Tibial artery (tissue), 4 donors: ENCODE data around the gene SPATA2.

Experiments used
- DNase-seq, 2 donors: peaks; one replicate each; pipeline ENCODE4 v3.0.0-alpha.2; 2019
- H3K27ac ChIP-seq, 2 donors: fragments of 200-600 bp; sonication (generic) in 1 of 2; 1 replicate in 1 of 2; 2 replicates in 1 of 2; pipeline ENCODE4 v1.5.1; 2018 to 2019; ENCODE audit warnings: mild to moderate bottlenecking in 1 of 2
- H3K27me3 ChIP-seq, 2 donors: fragments of 200-600 bp; sonication (generic) in 1 of 2; one replicate each; pipeline versions ENCODE4 v1.5.1 to v1.6.0; 2016 to 2019
- H3K36me3 ChIP-seq, 3 donors: fragments of 200-600 bp; sonication (generic) in 2 of 3; one replicate each; pipeline ENCODE4 v1.5.1; 2016 to 2019; ENCODE audit warnings: mild to moderate bottlenecking in 2 of 3
- H3K4me1 ChIP-seq, 4 donors: fragments of 200-600 bp; sonication (generic) in 2 of 4; 1 replicate in 3 of 4; 2 replicates in 1 of 4; pipeline ENCODE4 v1.5.1; 2016 to 2019
- H3K4me3 ChIP-seq, 2 donors: fragments of 200-600 bp; sonication (generic) in 1 of 2; 1 replicate in 1 of 2; 2 replicates in 1 of 2; pipeline ENCODE4 v1.5.1; 2018 to 2019; ENCODE audit warnings: mild to moderate bottlenecking in 2 of 2
- H3K9me3 ChIP-seq, 3 donors: fragments of 200-600 bp; sonication (generic) in 1 of 3; one replicate each; pipeline ENCODE4 v1.5.1; 2016 to 2019
- intact Hi-C: fragments of 100-400 bp; cut with DNase I; formaldehyde crosslinking; loops from one replicate; pipeline ENCODE4 v1.15.0; 2023; ENCODE audit warnings: low total_unique reads
- TF ChIP-seq, protein P1 (sequence below), 2 experiments: fragments of 200-600 bp in 1 of 2; fragments of 450-650 bp in 1 of 2; IDR thresholded peaks; one replicate each; pipeline ENCODE4 v1.5.1; 2017 to 2019; ENCODE audit warnings: antibody characterized with exemption in 2 of 2, mild to moderate bottlenecking in 1 of 2, moderate library complexity in 1 of 2

The SPATA2 gene

DNA sequence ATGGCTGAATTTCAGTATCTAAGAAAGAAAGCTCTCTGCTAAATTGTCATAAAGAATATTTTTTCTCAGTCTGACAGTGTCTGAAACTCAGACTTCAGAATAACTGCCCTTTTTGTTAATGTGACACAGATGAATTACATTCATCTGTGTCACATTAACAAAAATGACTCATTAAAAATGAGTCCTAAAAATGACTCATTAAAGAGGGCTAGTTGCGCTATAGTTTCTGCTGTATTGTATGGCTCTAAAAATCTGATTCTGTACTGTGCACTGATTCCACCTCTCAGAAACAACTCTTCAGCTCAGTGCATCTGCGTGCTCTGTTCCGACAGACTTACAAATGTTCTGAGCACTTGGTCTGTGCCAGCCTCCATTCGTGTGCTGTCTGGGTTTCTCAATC, 35.8 kb upstream of the SPATA2 start:
- H3K36me3 ChIP-seq: peaks cover 64 to 98% (median 94%) of the 10 kb centered on the region in 3 donors
- no peak overlapping the region for H3K27ac ChIP-seq
- no peak for DNase-seq
- H3K4me3 ChIP-seq: no peak overlapping the region
- H3K27me3 ChIP-seq: no peaks in the 10 kb centered on the region
- intact Hi-C loops: no loop called here
- H3K9me3 ChIP-seq: no peaks in the 10 kb centered on the region
- TF ChIP-seq, protein P1, sequence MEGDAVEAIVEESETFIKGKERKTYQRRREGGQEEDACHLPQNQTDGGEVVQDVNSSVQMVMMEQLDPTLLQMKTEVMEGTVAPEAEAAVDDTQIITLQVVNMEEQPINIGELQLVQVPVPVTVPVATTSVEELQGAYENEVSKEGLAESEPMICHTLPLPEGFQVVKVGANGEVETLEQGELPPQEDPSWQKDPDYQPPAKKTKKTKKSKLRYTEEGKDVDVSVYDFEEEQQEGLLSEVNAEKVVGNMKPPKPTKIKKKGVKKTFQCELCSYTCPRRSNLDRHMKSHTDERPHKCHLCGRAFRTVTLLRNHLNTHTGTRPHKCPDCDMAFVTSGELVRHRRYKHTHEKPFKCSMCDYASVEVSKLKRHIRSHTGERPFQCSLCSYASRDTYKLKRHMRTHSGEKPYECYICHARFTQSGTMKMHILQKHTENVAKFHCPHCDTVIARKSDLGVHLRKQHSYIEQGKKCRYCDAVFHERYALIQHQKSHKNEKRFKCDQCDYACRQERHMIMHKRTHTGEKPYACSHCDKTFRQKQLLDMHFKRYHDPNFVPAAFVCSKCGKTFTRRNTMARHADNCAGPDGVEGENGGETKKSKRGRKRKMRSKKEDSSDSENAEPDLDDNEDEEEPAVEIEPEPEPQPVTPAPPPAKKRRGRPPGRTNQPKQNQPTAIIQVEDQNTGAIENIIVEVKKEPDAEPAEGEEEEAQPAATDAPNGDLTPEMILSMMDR (IDR thresholded peaks at IDR 0.05): no peak
- H3K4me1 ChIP-seq: no peaks in the 10 kb centered on the region

DNA sequence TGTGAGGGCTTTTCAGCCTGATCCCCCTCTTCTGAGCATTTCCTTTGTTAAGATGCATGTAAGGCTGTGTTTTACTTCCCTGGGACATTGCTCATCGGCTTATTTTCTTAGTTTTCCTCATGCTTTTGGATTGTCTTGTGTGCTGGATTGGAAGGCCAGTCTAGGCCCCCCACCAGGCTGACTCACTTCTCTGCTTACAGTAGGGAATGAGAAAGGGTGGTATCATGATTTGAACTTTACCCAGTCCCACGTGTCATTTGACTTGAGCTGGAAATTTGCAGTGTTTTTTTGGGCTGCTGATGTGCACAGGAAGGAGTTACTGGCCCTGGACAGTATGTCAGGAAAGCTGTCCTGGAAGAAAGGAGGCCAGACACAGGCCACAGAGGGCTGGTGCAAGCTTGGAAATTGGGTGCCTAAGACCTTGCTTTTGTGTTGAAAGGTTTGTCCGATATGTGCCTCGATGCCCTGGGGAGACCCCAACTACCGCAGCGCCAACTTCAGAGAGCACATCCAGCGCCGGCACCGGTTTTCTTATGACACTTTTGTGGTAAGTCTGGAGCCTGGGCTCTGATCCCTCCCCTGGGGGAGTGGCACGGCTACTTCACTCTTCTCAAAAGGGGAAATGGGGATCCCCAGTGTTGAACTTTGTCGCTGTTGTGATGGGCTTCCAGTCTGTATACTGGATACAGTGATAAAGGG, 33.6 kb upstream of the SPATA2 start:
- Histone ChIP-seq H3K4me3 (no peak overlapping the region), H3K9me3 (no peaks in the 10 kb centered on the region), H3K27me3 (no peaks in the 10 kb centered on the region), H3K4me1 (peaks cover 0 to 5% (median 0%) of the 10 kb centered on the region in 4 donors), H3K36me3 (peaks cover 83 to 96% (median 85%) of the 10 kb centered on the region in 3 donors), H3K27ac (no peak overlapping the region)
- no peak for DNase-seq
- intact Hi-C loops: no loop called here
- TF ChIP-seq, protein P1 (IDR thresholded peaks at IDR 0.05): no peak

DNA sequence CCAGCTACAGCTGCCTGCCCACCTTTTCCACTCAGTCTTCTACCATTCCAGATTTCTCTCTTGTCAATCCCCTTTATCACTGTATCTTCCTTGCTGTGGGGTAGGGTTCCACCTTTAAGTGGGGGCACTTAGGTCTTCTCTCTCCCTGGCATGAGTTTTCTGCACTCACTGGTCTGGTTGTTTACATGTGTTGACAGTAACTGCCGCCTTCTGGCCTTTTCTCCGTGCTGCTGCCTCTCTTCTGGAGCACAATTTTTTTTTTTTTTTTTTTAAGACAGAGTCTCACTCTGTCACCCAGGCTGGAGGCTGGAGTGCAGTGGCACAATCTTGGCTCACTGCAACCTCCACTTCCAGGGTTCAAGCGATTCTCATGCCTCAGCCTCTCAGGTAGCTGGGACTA, 32.8 kb upstream of the SPATA2 start:
- intact Hi-C loops: no loop called here
- no peak overlapping the region for H3K27ac ChIP-seq
- DNase-seq: no peak
- H3K4me3 ChIP-seq: no peak overlapping the region
- H3K27me3 ChIP-seq: no peaks in the 10 kb centered on the region
- no peaks in the 10 kb centered on the region for H3K9me3 ChIP-seq
- peaks cover 0 to 6% (median 0%) of the 10 kb centered on the region in 4 donors for H3K4me1 ChIP-seq
- H3K36me3 ChIP-seq: peaks cover 78 to 94% (median 80%) of the 10 kb centered on the region in 3 donors
- TF ChIP-seq, protein P1 (IDR thresholded peaks at IDR 0.05): no peak

DNA sequence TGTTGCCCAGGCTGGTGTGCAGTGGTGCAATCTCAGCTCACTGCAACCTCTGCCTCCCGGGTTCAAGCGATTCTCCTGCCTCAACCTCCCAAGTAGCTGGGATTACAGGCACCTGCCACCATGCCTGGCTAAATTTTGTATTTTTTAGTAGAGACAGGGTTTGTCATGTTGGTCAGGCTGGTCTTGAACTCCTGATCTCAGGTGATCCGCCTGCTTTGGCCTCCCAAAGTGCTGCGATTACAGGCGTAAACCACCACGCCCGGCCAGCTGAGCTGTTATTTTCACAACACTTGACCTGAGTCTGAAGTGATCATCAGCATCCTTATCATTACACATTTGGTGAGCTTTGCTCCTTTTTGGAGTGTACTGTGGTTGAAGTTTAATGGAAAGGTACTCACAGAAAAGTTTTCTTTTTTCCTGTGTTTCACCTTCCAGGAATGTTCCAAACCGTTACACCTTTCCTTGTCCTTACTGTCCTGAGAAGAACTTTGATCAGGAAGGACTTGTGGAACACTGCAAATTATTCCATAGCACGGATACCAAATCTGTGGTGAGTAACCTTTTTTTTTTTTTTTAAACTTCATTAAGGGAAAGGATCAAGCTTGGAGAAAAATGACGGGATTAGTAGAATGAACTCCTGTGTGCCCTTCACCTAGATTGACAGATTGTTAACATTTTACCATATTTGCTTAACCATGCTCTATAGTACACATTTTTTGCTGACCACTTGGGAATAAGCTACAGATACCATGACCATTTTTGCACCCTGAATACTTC, 30.6 kb upstream of the SPATA2 start:
- peaks cover 55 to 92% (median 78%) of the 10 kb centered on the region in 3 donors for H3K36me3 ChIP-seq
- H3K4me1 ChIP-seq: peaks cover 0 to 15% (median 4%) of the 10 kb centered on the region in 4 donors
- H3K4me3 ChIP-seq: no peak overlapping the region
- H3K9me3 ChIP-seq: no peaks in the 10 kb centered on the region
- intact Hi-C loops: no loop called here
- TF ChIP-seq, protein P1 (IDR thresholded peaks at IDR 0.05): no peak
- no peak overlapping the region for H3K27ac ChIP-seq
- no peak for DNase-seq
- no peaks in the 10 kb centered on the region for H3K27me3 ChIP-seq

DNA sequence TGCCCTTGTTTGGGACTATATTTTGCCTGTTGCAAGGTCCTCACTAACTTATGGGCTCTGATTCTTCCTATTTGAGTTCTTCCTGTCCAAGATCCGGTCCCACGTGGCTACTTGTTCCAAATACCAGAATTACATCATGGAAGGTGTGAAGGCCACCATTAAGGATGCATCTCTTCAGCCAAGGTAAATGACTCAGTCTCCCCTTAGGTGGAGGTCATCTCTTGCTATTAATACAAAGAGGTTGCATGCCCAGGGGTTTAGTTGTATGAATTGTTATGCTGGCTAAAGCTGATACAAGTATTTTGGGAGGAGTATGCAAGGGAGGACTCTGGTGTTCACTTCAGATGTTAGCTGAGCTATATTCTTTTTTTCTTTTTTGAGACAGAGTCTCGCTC, 30.0 kb upstream of the SPATA2 start:
- intact Hi-C loops: no loop called here
- Histone ChIP-seq H3K4me3 (no peak overlapping the region), H3K4me1 (peaks cover 0 to 15% (median 7%) of the 10 kb centered on the region in 4 donors), H3K27me3 (no peaks in the 10 kb centered on the region), H3K27ac (no peak overlapping the region), H3K36me3 (peaks cover 49 to 90% (median 72%) of the 10 kb centered on the region in 3 donors), H3K9me3 (no peaks in the 10 kb centered on the region)
- TF ChIP-seq, protein P1 (IDR thresholded peaks at IDR 0.05): no peak
- DNase-seq: no peak
